Measurements from ENCODE around the gene SH3D19. TPM values are rescaled to one million over a fixed set of nuclear protein-coding genes. Genes with fewer than 3 reads are reported as not detected.
"Not testable (repeated sequence)": the region's sequence is repeated elsewhere in the genome, so short reads cannot be mapped to it uniquely, and the experiment has no call there.

SH3D19 gene
- total RNA-seq, 2 experiments from 2014 or later = not detected

DNA sequence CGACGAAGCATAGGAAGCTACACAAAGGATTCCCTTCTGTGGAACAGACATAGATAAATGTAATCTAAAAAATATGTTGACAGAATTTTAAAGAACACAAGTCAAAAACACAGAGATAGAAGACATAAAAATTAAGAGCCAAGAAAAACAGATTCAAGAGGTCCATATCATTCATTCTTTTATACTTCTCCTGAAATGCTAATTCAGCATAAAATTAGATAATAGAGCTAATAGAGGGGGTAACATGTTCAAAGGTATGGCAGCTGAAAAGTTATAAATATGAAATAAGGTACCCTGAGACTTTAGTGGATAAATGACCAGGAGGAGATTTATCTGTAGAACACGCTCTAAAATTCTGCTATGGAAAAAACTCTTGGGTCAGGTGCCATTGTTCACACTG is 85.8 kb downstream of the SH3D19 start:
- no peaks in the 10 kb centered on the region for H3K9me3 Mint-ChIP-seq
- peaks cover 18% of the 10 kb centered on the region for H3K27me3 Mint-ChIP-seq
- no peak for DNase-seq
- H3K36me3 Mint-ChIP-seq = no peaks in the 10 kb centered on the region
- no peak overlapping the region for H3K27ac Mint-ChIP-seq
- H3K4me3 Mint-ChIP-seq = no peak overlapping the region
- H3K4me1 Mint-ChIP-seq = no peaks in the 10 kb centered on the region

- no peaks in the 10 kb centered on the region for H3K4me1 Mint-ChIP-seq
- peaks cover 26% of the 10 kb centered on the region for H3K27me3 Mint-ChIP-seq
These were observed 86.9 kb downstream of the SH3D19 start for GRCh38 chr4:151238477-151238876.

GRCh38 chr4:151236036-151236435 is 89.4 kb downstream of the SH3D19 start:
- no peak for DNase-seq
- peaks cover 27% of the 10 kb centered on the region for H3K27me3 Mint-ChIP-seq
- H3K4me3 Mint-ChIP-seq = no peak overlapping the region
- no peaks in the 10 kb centered on the region for H3K4me1 Mint-ChIP-seq
- H3K36me3 Mint-ChIP-seq = no peaks in the 10 kb centered on the region
- H3K27ac Mint-ChIP-seq = no peak overlapping the region
- no peaks in the 10 kb centered on the region for H3K9me3 Mint-ChIP-seq

More at GRCh38 chr4:151238477-151238876, 86.9 kb downstream of the SH3D19 start:
- DNase-seq = no peak
- no peaks in the 10 kb centered on the region for H3K36me3 Mint-ChIP-seq
- no peak overlapping the region for H3K4me3 Mint-ChIP-seq
- H3K27ac Mint-ChIP-seq = no peak overlapping the region
- H3K9me3 Mint-ChIP-seq = no peaks in the 10 kb centered on the region

DNA sequence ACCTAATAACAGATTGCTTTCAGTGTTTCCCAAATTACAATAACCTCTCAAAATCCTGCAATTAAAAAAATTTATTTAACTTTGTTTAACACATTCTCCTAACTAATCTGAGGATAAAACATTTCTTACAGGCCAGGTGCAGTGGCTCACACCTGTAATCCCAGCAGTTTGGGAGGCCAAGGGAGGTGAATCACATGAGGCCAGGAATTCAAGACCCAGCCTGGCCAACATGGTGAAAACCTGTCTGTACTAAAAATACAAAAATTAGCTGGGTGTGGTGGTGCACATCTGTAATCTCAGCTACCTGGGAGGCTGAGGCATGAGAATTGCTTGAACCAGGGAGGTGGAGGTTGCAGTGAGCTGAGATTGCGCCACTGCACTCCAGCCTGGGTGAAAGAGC is 90.0 kb downstream of the SH3D19 start:
- H3K4me1 Mint-ChIP-seq, H3K9me3 Mint-ChIP-seq: not testable (repeated sequence)

GRCh38 chr4:151233600-151233999 is 91.8 kb downstream of the SH3D19 start:
- Mint-ChIP-seq H3K27me3 (peaks cover 24% of the 10 kb centered on the region), H3K36me3 (no peaks in the 10 kb centered on the region), H3K9me3 (no peaks in the 10 kb centered on the region), H3K4me1 (no peaks in the 10 kb centered on the region), H3K27ac (no peak overlapping the region), H3K4me3 (no peak overlapping the region)
- DNase-seq = no peak

More for the DNA sequence above, 90.0 kb downstream of the SH3D19 start:
- H3K4me3 Mint-ChIP-seq, DNase-seq, H3K36me3 Mint-ChIP-seq, H3K27ac Mint-ChIP-seq: not testable (repeated sequence)
- peaks cover 28% of the 10 kb centered on the region for H3K27me3 Mint-ChIP-seq

GRCh38 chr4:151231915-151232595 is 93.3 kb downstream of the SH3D19 start:
- Mint-ChIP-seq H3K4me1 (no peaks in the 10 kb centered on the region), H3K27ac (no peak overlapping the region), H3K4me3 (no peak overlapping the region), H3K27me3 (peaks cover 31% of the 10 kb centered on the region), H3K9me3 (no peaks in the 10 kb centered on the region), H3K36me3 (no peaks in the 10 kb centered on the region)
- no peak for DNase-seq

- Mint-ChIP-seq H3K36me3 (no peaks in the 10 kb centered on the region), H3K27me3 (peaks cover 46% of the 10 kb centered on the region), H3K27ac (no peak overlapping the region), H3K9me3 (no peaks in the 10 kb centered on the region), H3K4me3 (no peak overlapping the region), H3K4me1 (no peaks in the 10 kb centered on the region)
- no peak for DNase-seq
These were observed 97.0 kb downstream of the SH3D19 start for GRCh38 chr4:151228189-151229119.

GRCh38 chr4:151227731-151228130 is 97.7 kb downstream of the SH3D19 start:
- no peaks in the 10 kb centered on the region for H3K36me3 Mint-ChIP-seq
- DNase-seq = no peak
- H3K27me3 Mint-ChIP-seq = peaks cover 52% of the 10 kb centered on the region
- no peaks in the 10 kb centered on the region for H3K4me1 Mint-ChIP-seq
- no peak overlapping the region for H3K27ac Mint-ChIP-seq
- H3K4me3 Mint-ChIP-seq = no peak overlapping the region
- H3K9me3 Mint-ChIP-seq = no peaks in the 10 kb centered on the region

GRCh38 chr4:151227172-151227571 is 98.2 kb downstream of the SH3D19 start:
- Mint-ChIP-seq H3K36me3 (no peaks in the 10 kb centered on the region), H3K27me3 (peaks cover 55% of the 10 kb centered on the region), H3K4me1 (no peaks in the 10 kb centered on the region), H3K9me3 (no peaks in the 10 kb centered on the region), H3K4me3 (no peak overlapping the region), H3K27ac (no peak overlapping the region)
- DNase-seq = no peak

GRCh38 chr4:151226004-151226932 is 99.1 kb downstream of the SH3D19 start:
- no peaks in the 10 kb centered on the region for H3K36me3 Mint-ChIP-seq

DNA sequence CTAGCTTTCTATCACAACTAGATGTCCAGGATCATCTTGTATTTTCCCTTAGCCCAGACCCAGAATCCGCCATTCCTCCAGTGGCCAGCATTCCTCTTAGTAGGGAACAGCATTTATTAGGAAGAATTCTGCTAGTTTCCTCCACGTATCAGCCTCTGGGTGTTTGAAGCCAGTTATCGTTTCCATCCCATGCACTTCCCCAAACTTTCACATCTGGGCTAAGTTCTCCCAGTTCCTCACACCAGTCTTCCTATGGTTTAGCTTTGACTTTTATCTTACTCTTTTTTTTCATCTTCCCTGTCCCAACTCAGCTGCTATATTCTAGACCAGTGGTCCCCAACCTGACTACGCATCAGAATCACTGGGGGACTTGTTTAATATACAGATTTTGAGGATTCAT is 101.9 kb downstream of the SH3D19 start:
- Mint-ChIP-seq H3K27me3 (peaks cover 76% of the 10 kb centered on the region), H3K4me1 (no peaks in the 10 kb centered on the region), H3K36me3 (no peaks in the 10 kb centered on the region), H3K4me3 (no peak overlapping the region), H3K27ac (no peak overlapping the region), H3K9me3 (no peaks in the 10 kb centered on the region)
- DNase-seq = no peak

More at GRCh38 chr4:151226004-151226932, 99.1 kb downstream of the SH3D19 start:
- Mint-ChIP-seq H3K4me3 (no peak overlapping the region), H3K4me1 (no peaks in the 10 kb centered on the region), H3K9me3 (no peaks in the 10 kb centered on the region), H3K27ac (no peak overlapping the region), H3K27me3 (peaks cover 60% of the 10 kb centered on the region)
- DNase-seq = no peak

DNA sequence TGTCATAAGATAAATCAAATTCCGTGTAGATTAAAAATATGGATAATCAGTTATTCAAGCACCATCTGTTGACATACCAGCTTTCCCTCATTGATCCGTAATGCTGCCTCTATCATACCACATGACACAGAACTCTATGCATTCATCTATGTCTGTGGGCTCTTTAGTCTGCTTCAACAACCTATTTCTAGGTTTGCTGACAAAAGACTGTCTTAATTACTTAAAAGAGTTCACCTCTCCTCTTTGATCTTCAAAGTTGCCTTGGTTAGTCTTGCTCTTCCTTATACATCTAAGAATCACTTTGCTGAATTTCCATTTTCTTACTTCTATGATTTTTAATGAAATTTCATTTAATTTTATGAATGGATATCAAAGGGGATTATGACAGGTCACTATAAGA is 105.5 kb downstream of the SH3D19 start:
- H3K4me1 Mint-ChIP-seq = no peaks in the 10 kb centered on the region
- H3K36me3 Mint-ChIP-seq = no peaks in the 10 kb centered on the region
- H3K27me3 Mint-ChIP-seq = peaks cover 74% of the 10 kb centered on the region
- H3K4me3 Mint-ChIP-seq = no peak overlapping the region
- H3K9me3 Mint-ChIP-seq = peaks cover under 1% of the 10 kb centered on the region
- H3K27ac Mint-ChIP-seq = no peak overlapping the region
- DNase-seq = no peak

DNA sequence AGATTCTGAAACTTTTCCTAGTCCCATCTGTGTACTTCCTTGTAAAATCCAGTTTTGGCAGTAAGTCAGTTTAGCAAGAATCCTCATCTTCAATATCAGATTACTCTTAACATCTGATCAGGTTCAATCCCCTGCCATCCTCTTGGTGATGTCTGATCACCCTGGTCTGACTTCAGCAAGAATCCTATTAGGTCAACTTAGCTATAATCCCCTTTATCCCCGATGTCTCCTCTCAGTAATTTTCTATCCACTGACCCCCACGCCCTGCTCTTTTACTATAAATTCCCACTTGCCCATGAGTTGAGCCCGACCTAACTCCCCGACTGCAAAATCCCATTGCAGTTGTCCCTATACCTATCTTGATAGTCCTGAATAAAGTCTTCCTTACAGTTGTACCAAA is 106.3 kb downstream of the SH3D19 start:
- DNase-seq = no peak
- Mint-ChIP-seq H3K36me3 (no peaks in the 10 kb centered on the region), H3K4me1 (no peaks in the 10 kb centered on the region), H3K27me3 (peaks cover 70% of the 10 kb centered on the region), H3K9me3 (peaks cover 1% of the 10 kb centered on the region), H3K4me3 (no peak overlapping the region), H3K27ac (no peak overlapping the region)

DNA sequence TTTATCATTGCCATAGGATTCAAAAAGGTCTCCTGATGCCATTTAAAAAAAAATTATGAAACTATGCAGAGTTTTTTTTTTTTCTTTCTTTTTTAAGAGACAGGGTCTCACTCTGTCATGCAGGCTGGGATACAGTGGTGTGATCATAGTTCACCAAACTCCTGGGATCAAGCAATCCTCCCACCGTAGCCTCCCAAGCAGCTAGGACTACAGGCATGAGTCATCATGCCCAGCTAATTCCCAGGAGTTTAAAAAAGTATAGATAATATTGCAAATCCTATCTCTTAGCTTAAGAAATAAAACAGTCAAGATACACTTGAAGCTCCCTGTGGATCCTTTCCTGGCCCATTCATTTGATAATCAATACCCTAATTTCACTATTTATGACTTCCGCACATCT is 107.1 kb downstream of the SH3D19 start:
- DNase-seq = no peak
- H3K4me3 Mint-ChIP-seq = no peak overlapping the region
- no peak overlapping the region for H3K27ac Mint-ChIP-seq
- H3K9me3 Mint-ChIP-seq = peaks cover 1% of the 10 kb centered on the region
- peaks cover 63% of the 10 kb centered on the region for H3K27me3 Mint-ChIP-seq
- H3K36me3 Mint-ChIP-seq = no peaks in the 10 kb centered on the region
- no peaks in the 10 kb centered on the region for H3K4me1 Mint-ChIP-seq

- no peaks in the 10 kb centered on the region for H3K4me1 Mint-ChIP-seq
- DNase-seq = no peak
- H3K9me3 Mint-ChIP-seq = peaks cover 1% of the 10 kb centered on the region
- H3K27ac Mint-ChIP-seq = no peak overlapping the region
- peaks cover 55% of the 10 kb centered on the region for H3K27me3 Mint-ChIP-seq
- H3K4me3 Mint-ChIP-seq = no peak overlapping the region
- no peaks in the 10 kb centered on the region for H3K36me3 Mint-ChIP-seq
These were observed 108.1 kb downstream of the SH3D19 start for GRCh38 chr4:151217326-151217725.

Measured in activated naive CD8-positive, alpha-beta T cell treated with anti-CD3 and anti-CD28 coated beads for 36 hours (primary cell).